Omental fat pad (tissue), 4 donors: Measurements from ENCODE around the gene FOXA3. TPM values are rescaled to one million over a fixed set of nuclear protein-coding genes. Genes with fewer than 3 reads are reported as not detected.

Source experiments
- ATAC-seq: fragments of 150-250 bp; one replicate; pipeline ENCODE4 v1.9.1; 2016; ENCODE audit warnings: mild to moderate bottlenecking, moderate library complexity; ENCODE audit not compliant: low FRiP score
- DNase-seq: peaks from one replicate; pipeline ENCODE4 v3.0.0-alpha.2; 2019; ENCODE audit warnings: low spot score
- CTCF ChIP-seq, 3 donors: fragments of 450-650 bp; IDR thresholded peaks; one replicate each; pipeline ENCODE4 v1.5.1; 2016 to 2017; ENCODE audit warnings: antibody characterized with exemption in 3 of 3, mild to moderate bottlenecking in 3 of 3, moderate library complexity in 2 of 3
- total RNA-seq, 4 donors: library from RNA; depleted of rRNA; stranded (reverse); fragments of >200 nt; gene quantifications; one replicate each; pipeline ENCODE4 v1.1.0, GENCODE V29; 2016

FOXA3 gene
- total RNA-seq, 4 donors from 2014 or later = 0.38 to 0.79 TPM; not detected in 2

DNA sequence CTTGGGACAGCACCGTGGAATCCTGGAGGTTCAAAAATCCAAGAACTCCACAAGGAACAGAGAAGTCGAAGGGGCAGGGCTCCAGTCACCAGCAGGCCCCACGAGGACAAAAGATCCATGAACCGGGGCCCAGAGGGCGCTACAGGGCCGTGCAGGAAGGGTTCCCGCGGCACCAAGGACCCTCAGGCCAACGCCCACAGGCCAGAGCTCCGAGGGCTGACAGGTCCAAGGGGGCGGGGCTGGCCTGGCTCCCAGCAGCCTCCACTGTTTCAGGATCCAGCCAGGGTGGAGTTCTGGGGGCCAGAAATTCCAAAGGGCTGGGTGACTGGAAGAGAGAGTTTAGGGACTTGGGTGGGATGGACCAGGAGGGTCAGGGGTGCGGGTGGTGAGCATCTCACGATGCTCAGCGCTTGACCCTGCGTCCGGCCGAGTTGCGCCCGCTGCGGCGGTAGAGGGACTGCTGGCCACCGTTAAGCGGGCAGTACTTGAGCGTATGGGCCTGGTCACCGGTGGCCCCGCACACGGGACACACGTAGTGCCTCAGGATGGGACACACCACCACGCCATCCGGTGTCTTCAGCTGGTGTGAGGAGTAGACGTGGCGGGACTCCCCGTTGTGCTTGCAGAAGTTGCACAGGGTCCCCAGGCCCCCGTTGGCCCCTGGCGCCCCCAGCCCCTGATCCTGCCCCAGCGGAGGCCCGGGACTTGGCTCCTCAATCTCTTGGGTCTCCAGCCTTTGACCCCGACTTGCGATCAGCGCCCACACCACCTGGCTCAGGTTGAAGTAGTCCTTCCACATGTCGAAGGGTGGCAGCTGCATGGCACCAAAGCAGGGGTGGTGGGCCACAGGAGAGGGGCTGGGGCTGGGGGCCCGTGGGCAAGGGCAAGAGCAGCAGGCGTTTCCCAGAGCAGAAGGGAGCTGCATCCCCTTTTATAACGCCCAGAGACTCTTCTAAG is 50.0 kb downstream of the FOXA3 start, which contains the start of gene NANOS2:
NANOS2 (minus strand) TSS at position 905 of the 957 bp plus-strand sequence; CDS start at position 820, 85 bp downstream.
- no peak for ATAC-seq
- no peak for TF ChIP-seq CTCF (IDR thresholded peaks at IDR 0.05)
- no peak for DNase-seq

GRCh38 chr19:45917421-45918091 is 53.4 kb downstream of the FOXA3 start:
- DNase-seq (no peak), ATAC-seq (no peak)
- no peak for TF ChIP-seq CTCF (IDR thresholded peaks at IDR 0.05)

DNA sequence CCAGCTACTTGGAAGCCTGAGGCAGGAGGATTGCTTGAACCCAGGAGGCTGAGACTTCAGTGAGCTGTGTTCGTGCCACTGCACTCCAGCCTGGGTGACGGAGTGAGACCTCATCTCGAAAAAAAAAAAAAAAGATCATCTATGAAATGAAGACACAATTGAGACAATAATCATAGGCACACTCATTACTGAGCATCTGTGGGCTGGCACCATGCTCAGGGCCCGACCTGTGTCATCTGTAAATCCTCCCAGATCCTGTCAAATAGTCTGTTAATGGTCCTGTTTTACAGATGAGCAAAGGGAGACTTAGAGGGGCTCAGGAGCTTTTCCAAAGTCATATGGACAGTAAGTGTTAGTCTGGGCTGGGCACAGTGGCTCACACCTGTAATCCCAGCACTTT is 54.6 kb downstream of the FOXA3 start:
- DNase-seq (no peak), ATAC-seq (no peak)
- no peak for TF ChIP-seq CTCF (IDR thresholded peaks at IDR 0.05)

- no peak for ATAC-seq
Observed at GRCh38 chr19:45919678-45920077, 55.6 kb downstream of the FOXA3 start.

DNA sequence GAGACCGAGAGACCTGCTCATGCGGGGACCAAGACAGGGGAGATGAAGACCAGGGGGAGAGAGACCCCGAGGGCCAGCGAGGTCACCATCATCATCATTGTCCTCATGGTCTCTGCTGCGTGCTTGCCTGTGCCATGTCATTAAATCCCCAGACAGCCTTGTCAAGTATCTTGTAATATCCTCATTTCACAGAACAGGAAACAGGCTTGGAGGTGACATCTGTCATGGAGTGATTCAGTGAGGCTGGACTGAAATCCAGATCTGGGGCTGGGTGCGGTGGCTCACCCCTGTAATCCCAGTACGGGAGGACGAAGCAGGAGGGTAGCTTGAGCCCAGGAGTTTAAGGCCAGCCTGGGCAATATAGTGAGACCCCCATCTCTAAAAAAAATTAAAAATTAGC is 56.3 kb downstream of the FOXA3 start:
- no peak for ATAC-seq
- no peak for DNase-seq
- TF ChIP-seq CTCF (IDR thresholded peaks at IDR 0.05) = no peak

More at GRCh38 chr19:45919678-45920077, 55.6 kb downstream of the FOXA3 start:
- no peak for TF ChIP-seq CTCF (IDR thresholded peaks at IDR 0.05)
- no peak for DNase-seq

- no peak for TF ChIP-seq CTCF (IDR thresholded peaks at IDR 0.05)
- ATAC-seq (no peak), DNase-seq (no peak)
Observed at GRCh38 chr19:45922281-45922680, 58.2 kb downstream of the FOXA3 start.

Other genes with a start within 250 kb of the FOXA3 start
- 10 to 100 TPM; 18.0 to 22.4 (median 19.9) TPM for gene EML2, start 224.9 kb upstream of the FOXA3 start, total RNA-seq
- gene GIPR, start 196.1 kb upstream of the FOXA3 start, total RNA-seq = 1 to 10 TPM; 1.1 to 8.7 (median 2.5) TPM
- 100 to 1,000 TPM; 104 to 194 (median 148) TPM for gene SNRPD2, start 172.4 kb upstream of the FOXA3 start, total RNA-seq
- gene QPCTL, start 171.7 kb upstream of the FOXA3 start, total RNA-seq = 1 to 10 TPM; 2.7 to 5.8 (median 5.2) TPM
- gene FBXO46, start 133.4 kb upstream of the FOXA3 start, total RNA-seq = 1 to 10 TPM; 5.8 to 7.6 (median 6.7) TPM
- gene MEIOSIN, start 130.9 kb upstream of the FOXA3 start, total RNA-seq = not detected
- 10 to 100 TPM in 1 of 4 donors, 1 to 10 TPM in 3; 4.3 to 13.4 (median 7.8) TPM for gene SIX5, start 95.1 kb upstream of the FOXA3 start, total RNA-seq
- gene DMPK, start 81.8 kb upstream of the FOXA3 start, total RNA-seq = 10 to 100 TPM in 3 of 4 donors, 1 to 10 TPM in 1; 9.4 to 30.1 (median 23.2) TPM
- gene DMWD, start 71.5 kb upstream of the FOXA3 start, total RNA-seq = 10 to 100 TPM; 26.2 to 42.5 (median 35.9) TPM
- gene RSPH6A, start 49.0 kb upstream of the FOXA3 start, total RNA-seq = under 1 TPM in 1 of 4 donors, not detected in 3; 0.24 TPM
- gene SYMPK, start 1.2 kb upstream of the FOXA3 start, total RNA-seq = 10 to 100 TPM; 17.3 to 35.2 (median 27.1) TPM
- 10 to 100 TPM; 10.6 to 14.2 (median 11.2) TPM for gene IRF2BP1, start 21.8 kb downstream of the FOXA3 start, total RNA-seq
- gene MYPOP, start 38.3 kb downstream of the FOXA3 start, total RNA-seq = 1 to 10 TPM; 1.3 to 6.8 (median 2.6) TPM
- not detected for gene NANOS2, start 50.5 kb downstream of the FOXA3 start, total RNA-seq
- 10 to 100 TPM in 1 of 4 donors, 1 to 10 TPM in 2, under 1 TPM in 1; 0.74 to 10.9 (median 3.8) TPM for gene NOVA2, start 109.5 kb downstream of the FOXA3 start, total RNA-seq
- 10 to 100 TPM in 1 of 4 donors, 1 to 10 TPM in 3; 3.6 to 10.4 (median 6.1) TPM for gene CCDC61, start 131.1 kb downstream of the FOXA3 start, total RNA-seq
- gene PGLYRP1, start 158.7 kb downstream of the FOXA3 start, total RNA-seq = not detected
- gene IGFL4, start 176.7 kb downstream of the FOXA3 start, total RNA-seq = not detected